H9 (cell line): ENCODE measurements around the gene PPP1R7. TPM values are rescaled to one million over a fixed set of nuclear protein-coding genes. Genes with fewer than 3 reads are reported as not detected.

ENCODE experiments used
- DNase-seq: peaks from one replicate; pipeline ENCODE4 v3.0.0-alpha.2; 2017
- H2AFZ ChIP-seq: one replicate; pipeline ENCODE4 v1.6.1; 2013; ENCODE audit warnings: mild to moderate bottlenecking, low read length, control low read depth, moderate library complexity
- H2AK5ac ChIP-seq: 2 replicates; pipeline ENCODE4 v1.6.1; 2013; ENCODE audit warnings: low read length, control low read depth, mixed read lengths; ENCODE audit not compliant: insufficient read length
- H2BK120ac ChIP-seq: one replicate; pipeline ENCODE4 v1.6.1; 2013; ENCODE audit warnings: low read depth, mild to moderate bottlenecking, low read length, control low read depth, inconsistent platforms; ENCODE audit not compliant: poor library complexity, severe bottlenecking
- H2BK12ac ChIP-seq: 2 replicates; pipeline ENCODE4 v1.6.1; 2013; ENCODE audit warnings: low read length, control low read depth, mixed read lengths, low read depth; ENCODE audit not compliant: insufficient read length
- H2BK15ac ChIP-seq: 2 replicates; pipeline ENCODE4 v1.6.1; 2013; ENCODE audit warnings: low read depth, low read length, control low read depth
- H2BK20ac ChIP-seq: one replicate; pipeline ENCODE4 v1.6.1; 2013; ENCODE audit warnings: low read depth, mild to moderate bottlenecking, low read length, control low read depth, inconsistent platforms; ENCODE audit not compliant: poor library complexity, severe bottlenecking
- H2BK5ac ChIP-seq: 2 replicates; pipeline ENCODE4 v1.6.1; 2013; ENCODE audit warnings: low read length, control low read depth, mixed read lengths; ENCODE audit not compliant: insufficient read length
- H3K14ac ChIP-seq: 2 replicates; pipeline ENCODE4 v1.6.1; 2013; ENCODE audit warnings: low read length, control low read depth; ENCODE audit not compliant: insufficient read depth
- H3K18ac ChIP-seq: 2 replicates; pipeline ENCODE4 v1.6.1; 2013; ENCODE audit warnings: low read depth, mild to moderate bottlenecking, mixed read lengths, low read length, control low read depth; ENCODE audit not compliant: insufficient read length
- H3K23ac ChIP-seq: 2 replicates; pipeline ENCODE4 v1.6.1; 2013; ENCODE audit warnings: low read length, control low read depth, mixed read lengths, low read depth; ENCODE audit not compliant: insufficient read length
- H3K23me2 ChIP-seq: 2 replicates; pipeline ENCODE4 v1.6.1; 2013; ENCODE audit warnings: low read depth, mild to moderate bottlenecking, mixed read lengths, low read length, control low read depth; ENCODE audit not compliant: insufficient read length, poor library complexity, severe bottlenecking
- H3K27ac ChIP-seq: 2 replicates; pipeline ENCODE4 v1.5.1; 2013; ENCODE audit warnings: low read length, control low read depth, mixed read lengths, low read depth; ENCODE audit not compliant: insufficient read length
- H3K27me3 ChIP-seq: 2 replicates; pipeline ENCODE4 v1.6.1; 2013; ENCODE audit warnings: low read length, control low read depth, inconsistent platforms; ENCODE audit not compliant: insufficient read depth
- H3K4ac ChIP-seq: 2 replicates; pipeline ENCODE4 v1.6.1; 2013; ENCODE audit warnings: low read depth, mild to moderate bottlenecking, control low read depth, inconsistent platforms, low read length, moderate library complexity
- H3K4me1 ChIP-seq: 2 replicates; pipeline ENCODE4 v1.6.1; 2013; ENCODE audit warnings: low read length, control low read depth, inconsistent platforms; ENCODE audit not compliant: insufficient read depth
- H3K4me2 ChIP-seq: 2 replicates; pipeline ENCODE4 v1.6.1; 2013; ENCODE audit warnings: low read length, control low read depth, mixed read lengths; ENCODE audit not compliant: insufficient read length, insufficient read depth
- H3K56ac ChIP-seq: 2 replicates; pipeline ENCODE4 v1.6.1; 2013; ENCODE audit warnings: low read depth, mild to moderate bottlenecking, mixed read lengths, low read length, control low read depth; ENCODE audit not compliant: insufficient read length
- H3K79me1 ChIP-seq: 2 replicates; pipeline ENCODE4 v1.6.1; 2013; ENCODE audit warnings: low read depth, mild to moderate bottlenecking, moderate library complexity, low read length, control low read depth, inconsistent platforms; ENCODE audit not compliant: insufficient read depth, poor library complexity, severe bottlenecking
- H3K79me2 ChIP-seq: 2 replicates; pipeline ENCODE4 v1.6.1; 2013; ENCODE audit warnings: low read length, control low read depth, inconsistent platforms; ENCODE audit not compliant: insufficient read depth
- H3K9ac ChIP-seq: 2 replicates; pipeline ENCODE4 v1.6.1; 2013; ENCODE audit warnings: low read length, control low read depth, mixed read lengths; ENCODE audit not compliant: insufficient read length; ENCODE audit errors: extremely low read depth
- H3K9me3 ChIP-seq: one replicate; pipeline ENCODE4 v1.6.1; 2013; ENCODE audit warnings: low read depth, low read length, inconsistent platforms; ENCODE audit not compliant: control insufficient read depth
- H3T11ph ChIP-seq: one replicate; pipeline ENCODE4 v1.6.1; 2013; ENCODE audit warnings: mild to moderate bottlenecking, low read length, control low read depth, inconsistent platforms
- H4K20me1 ChIP-seq: one replicate; pipeline ENCODE4 v1.6.1; 2013; ENCODE audit not compliant: control insufficient read depth, insufficient read length, insufficient read depth
- H4K5ac ChIP-seq: 2 replicates; pipeline ENCODE4 v1.6.1; 2013; ENCODE audit warnings: low read depth, mild to moderate bottlenecking, mixed read lengths, low read length, control low read depth; ENCODE audit not compliant: insufficient read length
- H4K8ac ChIP-seq: replicated peaks from 2 replicates; pipeline ENCODE4 v1.6.1; 2013; ENCODE audit warnings: low read length, control low read depth, mixed read lengths, low read depth; ENCODE audit not compliant: insufficient read length
- H4K91ac ChIP-seq: 2 replicates; pipeline ENCODE4 v1.6.1; 2013; ENCODE audit warnings: low read depth, mild to moderate bottlenecking, moderate library complexity, mixed read lengths, low read length, control low read depth; ENCODE audit not compliant: insufficient read length
- H3K27ac Mint-ChIP-seq, 3 experiments: 2 replicates in 2 of 3; 3 replicates in 1 of 3; pipeline ENCODE4 v1.8.0; 2020 to 2021; ENCODE audit warnings: mixed read lengths in 3 of 3, mild to moderate bottlenecking in 1 of 3, moderate library complexity in 1 of 3
- H3K27me3 Mint-ChIP-seq: 2 replicates; pipeline ENCODE4 v1.8.0; 2021; ENCODE audit warnings: low read depth, mild to moderate bottlenecking, moderate library complexity, mixed read lengths
- H3K36me3 Mint-ChIP-seq, 3 experiments: 2 replicates in 2 of 3; 3 replicates in 1 of 3; pipeline ENCODE4 v1.8.0; 2020 to 2021; ENCODE audit warnings: low read depth in 3 of 3, mixed read lengths in 3 of 3; ENCODE audit not compliant: insufficient read depth in 1 of 3
- H3K4me1 Mint-ChIP-seq, 2 experiments: 2 replicates each; pipeline ENCODE4 v1.8.0; 2020; ENCODE audit warnings: mixed read lengths in 2 of 2
- H3K4me3 Mint-ChIP-seq, 2 experiments: 2 replicates in 1 of 2; 3 replicates in 1 of 2; pipeline ENCODE4 v1.8.0; 2020 to 2021; ENCODE audit warnings: mild to moderate bottlenecking in 2 of 2, mixed read lengths in 2 of 2, moderate library complexity in 1 of 2
- H3K9me3 Mint-ChIP-seq, 2 experiments: 2 replicates in 1 of 2; 3 replicates in 1 of 2; pipeline ENCODE4 v1.8.0; 2020; ENCODE audit warnings: mild to moderate bottlenecking in 2 of 2, mixed read lengths in 2 of 2, moderate library complexity in 1 of 2
- WGBS: extraction: QIAGEN DNeasy Blood & Tissue Kit; methylation state at CpG from one replicate; pipeline ENCODE4 v1.1.7; 2013; ENCODE audit warnings: missing lambda C conversion rate, low lambda C conversion rate, mixed read lengths; ENCODE audit not compliant: insufficient read length; ENCODE audit errors: extremely low coverage; 5-methylcytosine and 5-hydroxymethylcytosine counted together
- total RNA-seq: library from RNA; stranded (reverse); gene quantifications from 2 replicates; pipeline ENCODE4 v1.2.1, GENCODE V29; 2021
- TF ChIP-seq, protein P1 (sequence below): fragments of 200-600 bp; sonication (generic); conservative IDR thresholded peaks from 3 replicates; pipeline ENCODE4 v1.8.0; 2021; ENCODE audit warnings: antibody characterized with exemption, mild to moderate bottlenecking

PPP1R7 gene
- total RNA-seq, 1 experiment from 2014 or later, result 60.2 TPM

DNA sequence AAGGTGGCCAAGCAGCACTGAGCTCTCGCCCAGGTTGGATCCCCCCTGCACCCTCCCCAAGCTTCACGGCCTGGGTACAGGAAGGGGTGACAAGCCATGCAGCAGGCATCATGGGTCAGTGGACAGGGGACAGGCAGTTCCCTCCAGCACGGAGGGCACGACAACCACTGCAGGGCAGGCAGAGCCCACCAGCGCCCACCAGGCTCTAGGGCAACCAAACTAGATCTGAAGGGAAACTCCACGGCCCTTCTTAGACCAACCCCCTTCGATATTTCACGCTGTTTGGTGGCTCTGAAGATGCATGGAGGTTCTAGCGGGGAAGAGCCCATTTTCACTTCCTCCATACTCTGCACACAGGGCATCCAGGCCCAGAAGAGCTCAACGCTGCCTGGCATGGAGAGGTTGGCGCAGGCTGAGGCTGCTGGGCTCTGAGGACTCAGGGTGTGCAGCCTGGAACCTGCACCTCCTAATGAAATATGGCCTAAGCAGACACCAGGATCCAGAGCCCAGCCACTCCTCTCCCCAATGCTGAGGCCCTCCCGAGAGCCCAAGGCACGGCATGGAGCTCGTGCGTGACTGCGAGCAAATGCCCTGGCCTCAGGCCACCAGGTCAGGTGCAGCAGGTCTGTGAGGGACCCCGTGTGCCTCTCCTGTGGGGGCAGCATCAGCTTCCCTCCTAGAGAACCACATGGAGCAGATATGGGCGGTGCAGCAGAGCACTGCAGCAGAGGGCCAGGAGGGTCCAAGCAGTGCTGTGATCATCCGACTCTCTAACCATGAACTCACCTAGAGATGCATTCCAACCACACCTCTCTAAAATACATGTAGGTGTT, 39.4 kb upstream of the PPP1R7 start:
- H2BK5ac ChIP-seq, result no peak overlapping the region
- no peak for DNase-seq
- TF ChIP-seq, protein P1, sequence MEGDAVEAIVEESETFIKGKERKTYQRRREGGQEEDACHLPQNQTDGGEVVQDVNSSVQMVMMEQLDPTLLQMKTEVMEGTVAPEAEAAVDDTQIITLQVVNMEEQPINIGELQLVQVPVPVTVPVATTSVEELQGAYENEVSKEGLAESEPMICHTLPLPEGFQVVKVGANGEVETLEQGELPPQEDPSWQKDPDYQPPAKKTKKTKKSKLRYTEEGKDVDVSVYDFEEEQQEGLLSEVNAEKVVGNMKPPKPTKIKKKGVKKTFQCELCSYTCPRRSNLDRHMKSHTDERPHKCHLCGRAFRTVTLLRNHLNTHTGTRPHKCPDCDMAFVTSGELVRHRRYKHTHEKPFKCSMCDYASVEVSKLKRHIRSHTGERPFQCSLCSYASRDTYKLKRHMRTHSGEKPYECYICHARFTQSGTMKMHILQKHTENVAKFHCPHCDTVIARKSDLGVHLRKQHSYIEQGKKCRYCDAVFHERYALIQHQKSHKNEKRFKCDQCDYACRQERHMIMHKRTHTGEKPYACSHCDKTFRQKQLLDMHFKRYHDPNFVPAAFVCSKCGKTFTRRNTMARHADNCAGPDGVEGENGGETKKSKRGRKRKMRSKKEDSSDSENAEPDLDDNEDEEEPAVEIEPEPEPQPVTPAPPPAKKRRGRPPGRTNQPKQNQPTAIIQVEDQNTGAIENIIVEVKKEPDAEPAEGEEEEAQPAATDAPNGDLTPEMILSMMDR, result no peak
- H4K20me1 ChIP-seq, result no peaks in the 10 kb centered on the region
- no peak overlapping the region for H2BK15ac ChIP-seq
- no peak overlapping the region for H2BK120ac ChIP-seq
- no peak overlapping the region for H2BK20ac ChIP-seq
- H3K27ac ChIP-seq, result no peak overlapping the region
- no peaks in the 10 kb centered on the region for H3K79me1 ChIP-seq
- no peak overlapping the region for H3K4me2 ChIP-seq
- no peak overlapping the region for H2BK12ac ChIP-seq
- H3K56ac ChIP-seq, result no peak overlapping the region
- no peak overlapping the region for H4K8ac ChIP-seq
- H4K5ac ChIP-seq, result no peak overlapping the region
- no peaks in the 10 kb centered on the region for H3K27me3 ChIP-seq
- H3K14ac ChIP-seq, result no peak overlapping the region
- Mint-ChIP-seq H3K27me3 (no peaks in the 10 kb centered on the region), H3K36me3 (peaks cover 3 to 49% (median 37%) of the 10 kb centered on the region in 3 experiments; a peak in 6 of 7 replicates), H3K27ac (no peak overlapping the region), H3K4me3 (no peak overlapping the region), H3K4me1 (no peaks in the 10 kb centered on the region), H3K9me3 (no peaks in the 10 kb centered on the region)
- H3K9me3 ChIP-seq, result no peaks in the 10 kb centered on the region
- no CpG with 5 or more reads among the region's 19 CpGs for WGBS
- no peak overlapping the region for H3K9ac ChIP-seq
- H4K91ac ChIP-seq, result no peak overlapping the region
- H3K79me2 ChIP-seq, result no peaks in the 10 kb centered on the region
- H3K18ac ChIP-seq, result no peak overlapping the region
- no peak overlapping the region for H2AK5ac ChIP-seq
- H2AFZ ChIP-seq, result no peak overlapping the region
- H3K4me1 ChIP-seq, result no peaks in the 10 kb centered on the region
- no peak overlapping the region for H3K4ac ChIP-seq
- H3K23ac ChIP-seq, result no peak overlapping the region
- no peak overlapping the region for H3T11ph ChIP-seq
- no peaks in the 10 kb centered on the region for H3K23me2 ChIP-seq
